Transverse colon (tissue), 4 donors: ENCODE results near the gene DGCR2. TPM values are rescaled to one million over a fixed set of nuclear protein-coding genes. Genes with fewer than 3 reads are reported as not detected.
"Not testable (repeated sequence)": the region's sequence is repeated elsewhere in the genome, so short reads cannot be mapped to it uniquely, and the experiment has no call there.

Experiments used
- DNase-seq: peaks from one replicate; pipeline ENCODE4 v3.0.0-alpha.2; 2019
- H3K27ac ChIP-seq, 4 donors: fragments of 200-600 bp; sonication (generic); 2 replicates each; pipeline ENCODE4 v1.5.1; 2016 to 2018; ENCODE audit warnings: inconsistent platforms in 4 of 4
- H3K27me3 ChIP-seq: fragments of 200-600 bp; sonication (generic); 2 replicates; pipeline ENCODE4 v1.5.1; 2017; ENCODE audit warnings: inconsistent platforms
- H3K36me3 ChIP-seq, 4 donors: fragments of 200-600 bp; sonication (generic); 2 replicates each; pipeline ENCODE4 v1.5.1; 2017 to 2019; ENCODE audit warnings: inconsistent platforms in 4 of 4
- H3K4me1 ChIP-seq, 4 donors: fragments of 200-600 bp; sonication (generic); 2 replicates each; pipeline ENCODE4 v1.5.1; 2017 to 2020; ENCODE audit warnings: inconsistent platforms in 4 of 4
- H3K4me3 ChIP-seq, 4 donors: fragments of 200-600 bp; sonication (generic); 1 replicate in 1 of 4; 2 replicates in 3 of 4; pipeline versions ENCODE4 v1.5.1 to v1.6.1; 2017 to 2019; ENCODE audit warnings: inconsistent platforms in 4 of 4
- H3K9me3 ChIP-seq, 2 donors: fragments of 200-600 bp; sonication (generic); 2 replicates each; pipeline ENCODE4 v1.5.1; 2017 to 2019; ENCODE audit warnings: inconsistent platforms in 2 of 2
- CTCF ChIP-seq, 5 experiments: fragments of 200-600 bp in 3 of 5; fragments of 450-650 bp in 2 of 5; sonication (generic) in 3 of 5; IDR thresholded peaks; 1 replicate in 2 of 5; 2 replicates in 3 of 5; pipeline ENCODE4 v1.5.1; 2016 to 2017; ENCODE audit warnings: antibody characterized with exemption in 5 of 5, inconsistent platforms in 3 of 5, mild to moderate bottlenecking in 2 of 5, moderate library complexity in 1 of 5
- EP300 ChIP-seq: sonication (generic); formaldehyde crosslinking; IDR thresholded peaks from one replicate; pipeline ENCODE4 v1.6.1; 2017; ENCODE audit warnings: antibody characterized with exemption, low read depth
- POLR2A ChIP-seq: fragments of 450-650 bp; IDR thresholded peaks from one replicate; pipeline ENCODE4 v1.6.1; 2016; ENCODE audit warnings: antibody characterized with exemption, mild to moderate bottlenecking, moderate library complexity
- POLR2AphosphoS5 ChIP-seq, 3 donors: sonication (generic); formaldehyde crosslinking; IDR thresholded peaks; one replicate each; pipeline ENCODE4 v1.6.1; 2016; ENCODE audit warnings: antibody characterized with exemption in 3 of 3
- WGBS, 2 donors: methylation state at CpG; one replicate each; pipeline ENCODE4 v1.1.5; 2018; ENCODE audit warnings: low coverage in 1 of 2; 5-methylcytosine and 5-hydroxymethylcytosine counted together
- in situ Hi-C, 4 donors: fragments of 200-750 bp; cut with MboI; loops; one replicate each; pipeline versions ENCODE4 v1.15.0 to v1.15.1; 2017; ENCODE audit warnings: low sequenced_read_pairs in 3 of 4, low pct_ligation_motif_present in 1 of 4, low pct_unique_long_range_greater_than_20kb in 1 of 4
- intact Hi-C: fragments of 100-400 bp; cut with DNase I; formaldehyde crosslinking; loops from one replicate; pipeline ENCODE4 v1.15.1; 2023; ENCODE audit warnings: low total_unique reads
- total RNA-seq, 4 donors: library from RNA; depleted of rRNA; stranded (reverse); fragments of >200 nt; gene quantifications; one replicate each; pipeline ENCODE4 v1.1.0, GENCODE V29; 2016

Gene DGCR2
- total RNA-seq, 4 donors from 2014 or later: 71.6 to 106 (median 94.3) TPM

DNA sequence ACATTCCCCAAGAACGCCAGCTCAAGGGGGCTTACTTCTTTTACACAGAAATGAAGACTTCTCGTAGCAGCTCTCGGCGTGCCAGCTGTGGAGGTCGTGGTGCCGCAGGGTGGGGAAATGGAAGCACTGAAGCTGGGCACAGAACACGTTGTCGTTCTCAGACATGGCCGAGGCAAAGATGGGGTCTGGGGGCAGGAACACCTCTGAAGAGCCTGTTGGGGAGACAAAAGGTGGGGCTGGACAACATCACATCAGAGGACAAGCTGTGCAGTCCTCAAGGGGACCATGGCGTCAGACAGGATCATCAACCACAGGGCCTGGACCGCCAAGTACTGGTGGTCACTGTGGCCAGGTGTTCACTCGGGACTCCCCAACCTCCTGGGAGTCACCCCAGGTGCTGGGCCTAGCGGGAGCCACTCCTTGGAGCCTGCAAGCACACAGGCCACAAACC, 65.2 kb downstream of the DGCR2 start:
- in situ Hi-C loops (no loop called here), intact Hi-C loops (no loop called here)
- peaks cover 0 to 34% (median 13%) of the 10 kb centered on the region in 4 donors for H3K36me3 ChIP-seq
- no peak overlapping the region for H3K4me3 ChIP-seq
- DNase-seq: no peak
- no peak for TF ChIP-seq EP300
- TF ChIP-seq POLR2A: no peak
- TF ChIP-seq POLR2AphosphoS5 (IDR thresholded peaks at IDR 0.05): no peak
- no peak for TF ChIP-seq CTCF (IDR thresholded peaks at IDR 0.05)
- H3K9me3 ChIP-seq: no peaks in the 10 kb centered on the region
- 93% methylated on average over 13 of the region's 13 CpGs; no CpG with 5 or more reads in 1 of the 2 donors for WGBS, 2 donors
- no peak overlapping the region for H3K27ac ChIP-seq
- H3K4me1 ChIP-seq: no peaks in the 10 kb centered on the region
- no peaks in the 10 kb centered on the region for H3K27me3 ChIP-seq

GRCh38 chr22:19055801-19056200, 66.4 kb downstream of the DGCR2 start:
- H3K4me1 ChIP-seq: no peaks in the 10 kb centered on the region
- no peaks in the 10 kb centered on the region for H3K27me3 ChIP-seq
- H3K9me3 ChIP-seq: no peaks in the 10 kb centered on the region
- DNase-seq: no peak
- TF ChIP-seq EP300 (no peak), CTCF (IDR thresholded peaks at IDR 0.05) (no peak), POLR2A (no peak), POLR2AphosphoS5 (IDR thresholded peaks at IDR 0.05) (no peak)
- 89 to 94% methylated on average over 7 to 17 of the region's 17 CpGs for WGBS, 2 donors
- intact Hi-C loops (no loop called here), in situ Hi-C loops (no loop called here)
- peaks cover 0 to 34% (median 12%) of the 10 kb centered on the region in 4 donors for H3K36me3 ChIP-seq
- H3K4me3 ChIP-seq: no peak overlapping the region
- no peak overlapping the region for H3K27ac ChIP-seq

GRCh38 chr22:19052941-19053541, 69.2 kb downstream of the DGCR2 start:
- intact Hi-C loops: no loop called here
- TF ChIP-seq POLR2A: no peak
- no peak for TF ChIP-seq EP300
- TF ChIP-seq POLR2AphosphoS5 (IDR thresholded peaks at IDR 0.05): no peak
- TF ChIP-seq CTCF (IDR thresholded peaks at IDR 0.05): no peak

GRCh38 chr22:19051381-19052072, 70.7 kb downstream of the DGCR2 start:
- Histone ChIP-seq H3K27ac (no peak overlapping the region), H3K27me3 (no peaks in the 10 kb centered on the region), H3K9me3 (no peaks in the 10 kb centered on the region), H3K36me3 (peaks cover 0 to 62% (median 25%) of the 10 kb centered on the region in 4 donors), H3K4me1 (no peaks in the 10 kb centered on the region), H3K4me3 (no peak overlapping the region)
- intact Hi-C loops: no loop called here
- no peak for DNase-seq
- in situ Hi-C loops: no loop called here
- 84 to 92% methylated on average over 7 to 10 of the region's 10 CpGs for WGBS, 2 donors
- no peak for TF ChIP-seq CTCF (IDR thresholded peaks at IDR 0.05)
- TF ChIP-seq POLR2AphosphoS5 (IDR thresholded peaks at IDR 0.05): no peak
- TF ChIP-seq POLR2A: no peak
- TF ChIP-seq EP300: no peak

More at GRCh38 chr22:19052941-19053541, 69.2 kb downstream of the DGCR2 start:
- H3K4me1 ChIP-seq: no peaks in the 10 kb centered on the region
- 98% methylated on average over 4 of the region's 4 CpGs; no CpG with 5 or more reads in 1 of the 2 donors for WGBS, 2 donors
- H3K27ac ChIP-seq: no peak overlapping the region
- no peak for DNase-seq
- H3K9me3 ChIP-seq: no peaks in the 10 kb centered on the region
- H3K4me3 ChIP-seq: no peak overlapping the region
- H3K27me3 ChIP-seq: no peaks in the 10 kb centered on the region
- in situ Hi-C loops: no loop called here
- peaks cover 0 to 47% (median 17%) of the 10 kb centered on the region in 4 donors for H3K36me3 ChIP-seq

DNA sequence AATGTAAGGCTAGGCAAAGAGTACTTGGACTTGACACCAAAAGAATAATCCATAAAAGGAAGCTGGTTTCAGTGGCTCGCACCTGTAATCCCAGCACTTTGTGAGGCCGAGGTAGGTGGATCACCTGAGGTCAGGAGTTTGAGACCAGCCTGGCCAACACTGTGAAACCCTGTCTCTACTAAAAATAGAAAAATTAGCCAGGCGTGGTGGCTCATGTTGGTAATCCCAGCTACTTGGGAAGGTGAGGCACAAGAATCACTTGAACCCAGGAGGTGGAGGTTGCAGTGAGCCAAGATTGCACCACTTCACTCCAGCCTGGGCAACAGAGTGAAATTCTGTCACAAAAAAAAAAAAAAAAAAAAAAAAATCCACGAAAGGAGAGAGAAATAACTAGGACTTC, 71.4 kb downstream of the DGCR2 start:
- intact Hi-C loops, H3K9me3 ChIP-seq, in situ Hi-C loops, H3K27ac ChIP-seq, H3K27me3 ChIP-seq, H3K4me3 ChIP-seq, DNase-seq, H3K4me1 ChIP-seq: not testable (repeated sequence)
- WGBS, 2 donors: 85 to 93% methylated on average over 4 of the region's 4 CpGs
- H3K36me3 ChIP-seq: peaks cover 0 to 67% (median 28%) of the 10 kb centered on the region in 4 donors
